Measurements from ENCODE around the gene HSD11B2. TPM values are rescaled to one million over a fixed set of nuclear protein-coding genes. Genes with fewer than 3 reads are reported as not detected.

The HSD11B2 gene
- total and polyA plus RNA-seq, 2 of the 8 experiments (the other 6 are each of a cell fraction or from before 2014, with no cell fraction given): 28.7 to 32.9 TPM

DNA sequence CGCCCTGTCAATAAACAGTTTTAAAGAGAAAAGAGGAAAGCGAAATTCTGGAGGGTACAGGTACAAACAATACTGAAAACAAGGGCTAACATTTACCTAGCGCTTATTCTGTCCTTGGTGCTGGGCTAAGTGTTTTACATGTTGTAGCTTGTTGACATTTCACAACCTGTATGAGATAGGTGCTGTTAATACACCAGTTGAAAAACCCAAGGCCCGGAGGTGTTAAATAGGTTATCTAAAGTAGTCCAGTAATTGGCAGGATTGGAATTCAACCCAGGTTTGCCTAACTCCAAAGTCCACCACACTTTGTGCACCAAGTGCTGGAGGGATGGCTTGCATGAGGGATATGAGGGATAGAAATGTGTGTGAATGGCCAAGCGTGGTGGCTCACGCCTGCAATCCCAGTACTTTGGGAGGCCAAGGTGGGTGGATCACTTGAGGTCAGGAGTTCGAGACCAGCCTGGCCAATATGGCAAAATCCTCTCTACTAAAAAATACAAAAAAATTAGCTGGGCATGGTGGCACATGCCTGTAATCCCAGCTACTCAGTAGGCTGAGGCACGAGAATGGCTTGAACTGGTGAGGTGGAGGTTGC, 47.1 kb downstream of the HSD11B2 start:
- H3K79me1 ChIP-seq (ENCODE audit: low read depth, low read length): peaks cover 6% of the 10 kb centered on the region; the same call in 1 of the 2 replicates
- H4K5ac ChIP-seq (ENCODE audit: insufficient read length, low read depth, low read length): no peak overlapping the region
- H3K36me3 ChIP-seq (ENCODE audit: control insufficient read depth in 2 of 4, insufficient read depth in 4 of 4, low read length in 3 of 4): no peaks in the 10 kb centered on the region
- peaks cover 4 to 10% of the 10 kb centered on the region in 2 experiments for H4K20me1 ChIP-seq (replicated peaks in 1 of 2; ENCODE audit: control insufficient read depth in 1 of 2, insufficient read depth in 2 of 2, low read length in 2 of 2)
- no peak for FAIRE-seq
- no peak overlapping the region for H3K14ac ChIP-seq (ENCODE audit: insufficient read length)
- H3K56ac ChIP-seq (replicated peaks; ENCODE audit: insufficient read length, low read depth, low read length): no peak overlapping the region
- H3K79me2 ChIP-seq (ENCODE audit: control insufficient read depth in 1 of 2, insufficient read depth in 2 of 2, low read length in 2 of 2): peaks cover 2 to 27% of the 10 kb centered on the region in 2 experiments; a peak in 3 of 4 replicates
- ChIA-PET CTCF (ENCODE audit: partially characterized antibody) (interaction anchor here (0.5 to 8.9 kb wide), 5 partner anchors 12 to 299 kb away, joined by 3 to 74 read pairs (median 14); no protein-coding TSS in a partner anchor), POLR2A (ENCODE audit: partially characterized antibody) (interaction anchor here (1.7 kb wide), 1 partner anchor 10 kb away, joined by 4 read pairs; no protein-coding TSS in a partner anchor)
- no peak for DNase-seq (ENCODE audit: low read depth in 1 of 2, low spot score in 2 of 2)
- no peak overlapping the region for H2AFZ ChIP-seq (ENCODE audit: low read length)
- peaks cover 8% of the 10 kb centered on the region; the same call in 1 of the 2 replicates for H3K23me2 ChIP-seq (ENCODE audit: low read depth, low read length)
- no peaks in the 10 kb centered on the region for H3K9me3 ChIP-seq (ENCODE audit: insufficient read depth in 2 of 2, low read depth in 1 of 2, low read length in 1 of 2)
- no peak overlapping the region for H3K4ac ChIP-seq (replicated peaks; ENCODE audit: insufficient read length, low read depth, low read length)
- 91% methylated on average over 8 of the region's 8 CpGs; no CpG with 5 or more reads in 1 of the 2 experiments for WGBS, 2 experiments (ENCODE audit: extremely low coverage in 1 of 2, insufficient coverage in 1 of 2, insufficient read length in 1 of 2, insufficient replicate concordance in 2 of 2, low coverage in 1 of 2, low lambda C conversion rate in 2 of 2, missing lambda C conversion rate in 1 of 2)
- no peak overlapping the region for H3K18ac ChIP-seq (ENCODE audit: extremely low read depth, low read length)
- H2BK5ac ChIP-seq (ENCODE audit: low read depth, low read length): no peak overlapping the region
- H4K91ac ChIP-seq (replicated peaks; ENCODE audit: insufficient read length, low read length): no peak overlapping the region
- no peak overlapping the region for H3K27ac ChIP-seq (ENCODE audit: low read depth, low read length)
- no peak overlapping the region for H2BK12ac ChIP-seq (ENCODE audit: low read depth, low read length)
- H2AK5ac ChIP-seq (ENCODE audit: low read depth, low read length): no peak overlapping the region
- H3K4me2 ChIP-seq (ENCODE audit: insufficient read depth in 1 of 2, low read depth in 2 of 2, low read length in 2 of 2): no peak overlapping the region
- no peak overlapping the region for H2BK20ac ChIP-seq (ENCODE audit: low read length)
- H4K8ac ChIP-seq (ENCODE audit: extremely low read depth, insufficient read depth, low read length): no peak overlapping the region
- no peak overlapping the region for H3K23ac ChIP-seq (ENCODE audit: insufficient read length)
- H2BK15ac ChIP-seq (ENCODE audit: low read length): no peak overlapping the region
- H3K4me3 ChIP-seq (ENCODE audit: extremely low read depth in 1 of 4, insufficient read depth in 2 of 4, low read depth in 3 of 4, low read length in 4 of 4): no peak overlapping the region
- H3K4me1 ChIP-seq (replicated peaks in 1 of 4; ENCODE audit: control insufficient read depth in 3 of 4, insufficient read depth in 4 of 4, low read length in 3 of 4): peaks cover 0 to 3% (median 3%) of the 10 kb centered on the region in 4 experiments; a peak in 4 of 7 replicates
- no peak overlapping the region for H3K9ac ChIP-seq (replicated peaks in 1 of 4; ENCODE audit: extremely low read depth in 1 of 4, low read depth in 3 of 4, low read length in 3 of 4)
- H2BK120ac ChIP-seq (replicated peaks; ENCODE audit: low read depth, low read length): no peak overlapping the region
- H3K27me3 ChIP-seq (replicated peaks in 1 of 4; ENCODE audit: control insufficient read depth in 3 of 4, extremely low read depth in 1 of 4, insufficient read depth in 3 of 4, low read length in 3 of 4): peaks cover 0 to 5% (median 0%) of the 10 kb centered on the region in 4 experiments; a peak in 3 of 7 replicates
- TF ChIP-seq, protein P1, sequence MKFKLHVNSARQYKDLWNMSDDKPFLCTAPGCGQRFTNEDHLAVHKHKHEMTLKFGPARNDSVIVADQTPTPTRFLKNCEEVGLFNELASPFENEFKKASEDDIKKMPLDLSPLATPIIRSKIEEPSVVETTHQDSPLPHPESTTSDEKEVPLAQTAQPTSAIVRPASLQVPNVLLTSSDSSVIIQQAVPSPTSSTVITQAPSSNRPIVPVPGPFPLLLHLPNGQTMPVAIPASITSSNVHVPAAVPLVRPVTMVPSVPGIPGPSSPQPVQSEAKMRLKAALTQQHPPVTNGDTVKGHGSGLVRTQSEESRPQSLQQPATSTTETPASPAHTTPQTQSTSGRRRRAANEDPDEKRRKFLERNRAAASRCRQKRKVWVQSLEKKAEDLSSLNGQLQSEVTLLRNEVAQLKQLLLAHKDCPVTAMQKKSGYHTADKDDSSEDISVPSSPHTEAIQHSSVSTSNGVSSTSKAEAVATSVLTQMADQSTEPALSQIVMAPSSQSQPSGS (IDR thresholded peaks at IDR 0.05; ENCODE audit: low read length): no peak
- no peak for TF ChIP-seq BCL11A (IDR thresholded peaks at IDR 0.05; ENCODE audit: low read depth in 2 of 2, low read length in 2 of 2)
- no peak for TF ChIP-seq SIRT6 (IDR thresholded peaks at IDR 0.05; ENCODE audit: low read length)
- no peak for TF ChIP-seq SIX5 (IDR thresholded peaks at IDR 0.05; ENCODE audit: low read depth, low read length)
- TF ChIP-seq RBBP5 (IDR thresholded peaks at IDR 0.05; ENCODE audit: borderline replicate concordance, low read depth, low read length): no peak
- no peak for TF ChIP-seq KDM1A (IDR thresholded peaks at IDR 0.05; ENCODE audit: borderline replicate concordance, low read length)
- TF ChIP-seq FOSL1 (IDR thresholded peaks at IDR 0.05; ENCODE audit: insufficient read depth, low read depth, low read length): no peak
- no peak for TF ChIP-seq TEAD4 (IDR thresholded peaks at IDR 0.05; ENCODE audit: low read depth, low read length)
- TF ChIP-seq TAF7 (optimal IDR thresholded peaks at IDR 0.05; ENCODE audit: borderline replicate concordance, low read depth, low read length): no peak
- TF ChIP-seq RFX5 (IDR thresholded peaks at IDR 0.05; ENCODE audit: borderline replicate concordance, low read depth, low read length): no peak
- TF ChIP-seq SP4 (IDR thresholded peaks at IDR 0.05; ENCODE audit: low read length): no peak
